Measurements from ENCODE around the gene ADCY5.

Gene ADCY5

DNA sequence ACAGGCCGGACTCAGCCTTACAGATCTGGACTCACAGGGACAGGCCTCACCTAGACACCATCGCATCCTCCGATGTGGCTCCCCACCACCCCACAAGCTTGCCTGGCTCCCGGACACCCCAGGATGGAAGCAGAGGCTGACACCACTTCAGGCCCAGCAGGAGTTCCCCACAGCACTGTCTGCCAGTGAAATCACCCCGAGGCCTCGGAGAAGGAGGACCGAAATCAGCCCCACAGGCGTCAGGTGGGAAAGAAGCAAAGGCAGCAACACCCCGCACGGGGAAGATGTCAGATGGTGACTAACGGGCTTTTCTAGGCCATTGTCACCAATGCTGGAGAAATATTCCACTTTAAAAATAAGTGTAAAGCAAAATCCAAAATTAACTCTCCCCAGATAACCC, 18.6 kb downstream of the ADCY5 start:
- TF ChIP-seq, protein P1, sequence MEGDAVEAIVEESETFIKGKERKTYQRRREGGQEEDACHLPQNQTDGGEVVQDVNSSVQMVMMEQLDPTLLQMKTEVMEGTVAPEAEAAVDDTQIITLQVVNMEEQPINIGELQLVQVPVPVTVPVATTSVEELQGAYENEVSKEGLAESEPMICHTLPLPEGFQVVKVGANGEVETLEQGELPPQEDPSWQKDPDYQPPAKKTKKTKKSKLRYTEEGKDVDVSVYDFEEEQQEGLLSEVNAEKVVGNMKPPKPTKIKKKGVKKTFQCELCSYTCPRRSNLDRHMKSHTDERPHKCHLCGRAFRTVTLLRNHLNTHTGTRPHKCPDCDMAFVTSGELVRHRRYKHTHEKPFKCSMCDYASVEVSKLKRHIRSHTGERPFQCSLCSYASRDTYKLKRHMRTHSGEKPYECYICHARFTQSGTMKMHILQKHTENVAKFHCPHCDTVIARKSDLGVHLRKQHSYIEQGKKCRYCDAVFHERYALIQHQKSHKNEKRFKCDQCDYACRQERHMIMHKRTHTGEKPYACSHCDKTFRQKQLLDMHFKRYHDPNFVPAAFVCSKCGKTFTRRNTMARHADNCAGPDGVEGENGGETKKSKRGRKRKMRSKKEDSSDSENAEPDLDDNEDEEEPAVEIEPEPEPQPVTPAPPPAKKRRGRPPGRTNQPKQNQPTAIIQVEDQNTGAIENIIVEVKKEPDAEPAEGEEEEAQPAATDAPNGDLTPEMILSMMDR (IDR thresholded peaks at IDR 0.05; ENCODE audit: low read depth, low read length) = no peak
- no peak overlapping the region for H3K4me3 ChIP-seq (ENCODE audit: low read depth, low read length)

DNA sequence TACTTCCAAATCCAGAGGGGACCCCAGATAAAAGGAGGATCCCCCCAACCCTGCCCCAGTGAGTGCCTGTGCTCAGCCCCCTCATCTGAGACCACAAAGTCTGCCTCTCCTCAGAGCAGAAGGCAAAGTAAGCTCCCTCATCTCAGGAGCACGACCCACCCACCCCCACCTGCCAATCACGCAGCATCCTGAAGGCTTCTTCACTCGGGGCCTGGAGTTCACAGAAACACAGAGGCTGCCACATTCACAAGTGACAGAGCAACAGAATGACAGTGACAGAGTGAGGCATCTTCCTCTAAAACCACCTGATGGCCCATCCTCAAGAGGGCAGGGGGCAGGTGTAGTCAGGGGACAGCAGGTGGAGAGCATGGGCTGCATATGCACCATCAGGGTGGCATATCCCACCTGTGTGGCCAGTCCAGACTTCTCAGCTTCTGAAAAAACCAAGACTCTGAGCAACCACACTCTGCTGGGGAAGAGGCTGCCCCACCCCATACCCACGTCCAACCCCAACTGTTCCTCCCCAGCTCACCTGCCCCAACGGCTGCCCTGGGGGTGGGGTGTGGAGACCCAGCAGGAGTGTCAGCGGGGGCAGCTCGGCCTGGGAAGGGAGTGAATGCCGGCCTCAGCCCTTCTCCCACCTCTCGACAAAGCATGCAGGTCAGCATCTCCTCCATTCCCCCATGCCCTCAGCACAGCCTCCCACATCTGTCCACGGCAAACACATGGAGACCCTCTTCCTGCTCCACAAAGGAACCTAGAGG, 19.3 kb downstream of the ADCY5 start:
- H3K4me3 ChIP-seq (ENCODE audit: low read depth, low read length) = no peak overlapping the region
- TF ChIP-seq, protein P1 (IDR thresholded peaks at IDR 0.05; ENCODE audit: low read depth, low read length) = no peak

DNA sequence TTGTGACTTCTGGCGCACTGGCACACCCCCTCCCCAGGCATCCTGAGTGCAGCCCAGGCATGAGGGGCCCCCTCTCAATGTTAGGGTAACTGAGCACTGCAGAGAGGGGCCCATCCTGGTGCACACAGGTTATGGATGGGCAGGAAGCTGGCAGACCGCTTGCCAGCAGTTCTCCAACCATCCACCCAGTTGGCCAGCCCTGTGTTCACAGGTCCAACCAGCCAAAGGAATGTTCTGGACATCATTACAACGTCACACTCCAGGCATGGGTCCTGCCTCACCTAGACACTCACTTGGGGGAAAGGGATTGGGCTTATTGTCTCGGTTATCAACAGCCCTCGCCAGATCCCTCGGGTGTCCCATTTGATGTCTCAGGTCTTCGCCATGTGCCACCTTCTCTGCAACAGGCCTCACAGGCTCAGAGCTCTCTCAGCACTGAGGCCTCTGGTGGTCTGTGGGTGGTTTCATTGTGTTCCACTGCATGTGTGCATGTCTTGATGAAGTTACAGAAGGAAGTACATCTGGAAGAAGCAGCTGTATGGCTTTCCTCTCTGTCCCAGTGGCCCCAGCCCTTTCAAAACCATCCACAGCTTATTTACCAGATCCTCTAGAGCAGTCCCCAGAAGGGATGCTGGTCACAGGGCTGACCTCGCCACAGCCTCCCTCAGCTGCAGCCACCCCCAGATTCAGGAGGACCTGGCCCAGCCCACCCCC, 23.7 kb downstream of the ADCY5 start:
- TF ChIP-seq, protein P1 (IDR thresholded peaks at IDR 0.05; ENCODE audit: low read depth, low read length) = no peak
- H3K4me3 ChIP-seq (ENCODE audit: low read depth, low read length) = no peak overlapping the region

DNA sequence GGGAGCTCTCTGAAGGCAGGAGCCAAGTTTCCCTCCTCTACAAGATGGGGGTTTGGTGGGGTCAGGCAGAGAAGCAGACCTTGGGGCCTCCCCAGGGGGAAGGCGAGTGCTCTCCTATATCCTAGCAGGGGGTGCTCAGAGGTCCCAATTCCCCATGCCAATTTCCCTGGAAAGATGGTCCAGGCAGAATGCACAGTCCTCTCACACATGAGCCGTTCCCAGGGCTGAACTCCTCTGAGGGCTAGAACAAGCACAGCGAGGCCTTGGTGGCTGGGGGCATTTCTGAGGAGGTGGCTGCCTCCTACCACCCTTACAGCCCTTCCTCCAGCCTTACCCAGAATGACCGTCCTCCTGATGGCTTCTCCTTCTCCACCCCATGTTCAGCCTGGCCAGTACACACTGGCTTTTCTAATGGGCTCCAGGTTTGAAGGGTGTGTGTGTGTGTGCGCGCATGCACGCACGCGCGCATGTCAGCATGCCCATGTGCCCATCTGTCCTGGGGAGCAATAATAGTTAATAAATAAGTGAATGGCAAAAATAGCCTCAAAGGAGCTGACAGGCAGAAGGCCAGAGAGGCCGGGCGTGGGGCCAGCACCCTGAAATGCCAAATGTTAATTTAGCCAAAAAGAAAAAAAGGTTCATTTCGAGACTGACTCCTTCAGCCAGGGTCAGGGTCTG, 24.4 kb downstream of the ADCY5 start:
- TF ChIP-seq, protein P1 (IDR thresholded peaks at IDR 0.05; ENCODE audit: low read depth, low read length) = no peak
- no peak overlapping the region for H3K4me3 ChIP-seq (ENCODE audit: low read depth, low read length)

DNA sequence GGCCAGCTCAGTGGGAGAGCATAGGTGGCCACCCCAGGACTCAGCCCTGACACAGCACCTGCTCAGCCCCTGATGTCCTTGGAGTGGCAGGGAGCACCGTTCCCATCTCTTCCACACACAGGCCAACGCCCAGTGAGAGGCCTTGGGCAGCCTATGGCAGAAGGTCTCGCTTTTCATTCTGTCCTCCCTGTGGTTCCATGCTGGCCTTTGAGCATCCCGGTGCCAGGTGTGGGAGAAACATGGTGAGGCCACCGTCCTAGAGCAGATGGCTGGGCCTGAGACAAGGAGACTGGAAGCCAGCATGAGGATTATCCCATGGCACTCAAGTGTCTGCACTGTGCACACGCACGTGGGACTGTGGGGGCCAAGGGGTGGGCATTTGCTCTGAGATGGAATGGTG, 25.1 kb downstream of the ADCY5 start:
- no peak overlapping the region for H3K4me3 ChIP-seq (ENCODE audit: low read depth, low read length)
- TF ChIP-seq, protein P1 (IDR thresholded peaks at IDR 0.05; ENCODE audit: low read depth, low read length) = no peak

DNA sequence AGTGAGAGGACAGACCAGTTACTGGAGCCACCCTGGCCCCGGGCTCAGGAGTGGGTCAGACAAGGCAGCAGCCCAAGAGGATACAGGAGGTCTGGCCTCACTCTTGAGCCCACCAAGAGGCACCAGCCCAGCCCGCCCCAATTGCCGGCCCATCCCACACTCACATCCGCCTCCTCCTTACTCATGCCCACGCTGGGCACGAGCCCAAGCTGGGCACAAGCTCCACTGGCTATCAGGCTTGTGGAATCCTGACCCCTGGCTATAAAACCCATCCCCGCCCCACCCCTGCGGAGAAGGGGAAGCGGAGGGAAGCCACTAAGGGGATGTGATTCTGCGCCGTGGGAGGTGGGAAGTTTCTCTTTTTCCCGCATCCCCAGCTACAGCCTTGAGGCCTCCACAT, 25.9 kb downstream of the ADCY5 start:
- TF ChIP-seq, protein P1 (IDR thresholded peaks at IDR 0.05; ENCODE audit: low read depth, low read length) = no peak
- H3K4me3 ChIP-seq (ENCODE audit: low read depth, low read length) = no peak overlapping the region

DNA sequence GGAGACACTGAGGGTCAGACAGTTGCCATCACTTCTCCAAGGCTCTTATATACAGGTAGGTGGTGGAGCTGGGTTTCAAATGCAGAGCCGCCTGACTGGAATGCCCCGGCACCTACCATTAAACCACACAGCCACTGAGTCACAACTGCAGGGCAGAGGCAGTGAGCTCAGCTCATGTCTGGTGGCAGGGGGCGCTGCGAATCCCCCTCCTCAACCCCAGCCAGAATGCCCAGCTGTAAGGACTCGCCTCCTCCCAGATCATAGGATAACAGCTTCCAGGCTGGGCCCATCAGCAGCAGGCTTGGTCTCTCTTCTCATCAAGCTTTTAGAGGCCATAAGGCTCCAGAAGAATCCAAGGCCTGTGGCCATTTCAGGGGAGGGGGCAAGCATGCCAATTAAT, 26.4 kb downstream of the ADCY5 start:
- TF ChIP-seq, protein P1 (IDR thresholded peaks at IDR 0.05; ENCODE audit: low read depth, low read length) = no peak
- H3K4me3 ChIP-seq (ENCODE audit: low read depth, low read length) = no peak overlapping the region
